Chondrocyte (in vitro differentiated cells): ENCODE data around the gene IDH1. TPM values are rescaled to one million over a fixed set of nuclear protein-coding genes. Genes with fewer than 3 reads are reported as not detected.

Experiments used
- DNase-seq: peaks from one replicate; pipeline ENCODE4 v3.0.0; 2021; ENCODE audit warnings: mixed read lengths, low spot score
- H3K27ac Mint-ChIP-seq: one replicate; pipeline ENCODE4 v1.8.0; 2021; ENCODE audit warnings: mild to moderate bottlenecking, moderate library complexity, mixed read lengths; ENCODE audit not compliant: unreplicated experiment
- H3K27me3 Mint-ChIP-seq: 2 replicates; pipeline ENCODE4 v1.8.0; 2021; ENCODE audit warnings: low read depth, mixed read lengths
- H3K36me3 Mint-ChIP-seq: 2 replicates; pipeline ENCODE4 v1.8.0; 2021; ENCODE audit warnings: low read depth, mixed read lengths
- H3K4me1 Mint-ChIP-seq: 2 replicates; pipeline ENCODE4 v1.8.0; 2021; ENCODE audit warnings: low read depth, mild to moderate bottlenecking, mixed read lengths
- H3K4me3 Mint-ChIP-seq: one replicate; pipeline ENCODE4 v1.8.0; 2021; ENCODE audit warnings: mild to moderate bottlenecking, moderate library complexity, mixed read lengths; ENCODE audit not compliant: unreplicated experiment
- H3K9me3 Mint-ChIP-seq: 2 replicates; pipeline ENCODE4 v1.8.0; 2021; ENCODE audit warnings: low read depth, mixed read lengths
- long read RNA-seq: library from polyadenylated mRNA; stranded (forward); transcript quantifications from one replicate; pipeline ENCODE4 v2.0.0, GENCODE V29; 2021
- total RNA-seq: library from RNA; stranded (reverse); gene quantifications from 3 replicates; pipeline ENCODE4 v1.2.1, GENCODE V29; 2021
- TF ChIP-seq, protein P1 (sequence below): fragments of 200-600 bp; sonication (generic); IDR thresholded peaks from 2 replicates; pipeline ENCODE4 v1.5.0; 2021; ENCODE audit warnings: antibody characterized with exemption, mild to moderate bottlenecking, moderate library complexity

IDH1 gene
- total RNA-seq: 68.5 to 78.2 TPM (median 75.9 TPM) in 3 replicates
- long read RNA-seq, transcript IDH1-205 (10 exons, 2,298 nt): minor isoform, 11 of 224 reads
- long read RNA-seq, transcript IDH1-201 (10 exons, 2,382 nt): major isoform, 193 of 224 reads
- long read RNA-seq, partial matches to known transcripts: 3 of 224 reads
- long read RNA-seq, other reads (novel, unspliced or antisense): 13 of 224 reads

DNA sequence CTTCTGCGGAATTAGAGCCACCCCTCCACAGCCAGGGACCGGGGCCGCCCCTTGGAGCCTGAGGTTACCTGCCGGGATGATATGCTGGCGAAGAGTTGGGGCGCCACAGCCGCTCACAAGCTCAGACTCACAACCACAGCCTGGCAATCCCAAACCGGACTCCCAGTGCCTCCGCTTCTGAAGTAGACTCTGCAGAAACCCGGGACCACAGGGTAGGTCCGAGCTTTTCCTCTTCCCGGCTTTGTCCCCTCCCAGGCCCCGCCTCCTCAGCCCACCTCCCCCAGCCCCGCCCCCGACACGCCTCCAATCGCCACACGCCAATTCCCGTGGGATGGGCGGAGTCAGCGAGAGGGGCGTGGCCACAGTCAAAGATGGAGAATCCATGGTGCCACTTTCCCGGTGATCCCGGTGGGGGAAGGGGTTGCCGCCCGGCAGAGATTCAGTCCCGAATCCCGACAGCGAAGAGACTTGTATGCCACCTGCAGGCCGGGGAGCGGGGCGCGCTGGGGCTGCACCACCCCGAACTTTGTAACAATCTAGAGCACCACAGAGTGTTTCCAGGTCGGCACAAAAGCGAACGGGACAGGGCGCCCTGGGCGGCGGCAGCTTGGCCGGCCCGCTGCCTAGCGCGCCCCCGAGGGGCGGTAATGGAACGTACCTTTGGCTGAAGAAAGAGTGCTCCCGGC, at the start of gene IDH1:
Gene IDH1 (minus strand): TSS at position 201 of the 686 bp plus-strand sequence. CDS start 3,520 bp downstream, outside the sequence.
- no peaks in the 10 kb centered on the region for H3K27me3 Mint-ChIP-seq
- H3K36me3 Mint-ChIP-seq: peaks cover 6% of the 10 kb centered on the region
- peak within 1 kb of the TSS; percentile 95 for H3K27ac Mint-ChIP-seq
- TF ChIP-seq, protein P1, sequence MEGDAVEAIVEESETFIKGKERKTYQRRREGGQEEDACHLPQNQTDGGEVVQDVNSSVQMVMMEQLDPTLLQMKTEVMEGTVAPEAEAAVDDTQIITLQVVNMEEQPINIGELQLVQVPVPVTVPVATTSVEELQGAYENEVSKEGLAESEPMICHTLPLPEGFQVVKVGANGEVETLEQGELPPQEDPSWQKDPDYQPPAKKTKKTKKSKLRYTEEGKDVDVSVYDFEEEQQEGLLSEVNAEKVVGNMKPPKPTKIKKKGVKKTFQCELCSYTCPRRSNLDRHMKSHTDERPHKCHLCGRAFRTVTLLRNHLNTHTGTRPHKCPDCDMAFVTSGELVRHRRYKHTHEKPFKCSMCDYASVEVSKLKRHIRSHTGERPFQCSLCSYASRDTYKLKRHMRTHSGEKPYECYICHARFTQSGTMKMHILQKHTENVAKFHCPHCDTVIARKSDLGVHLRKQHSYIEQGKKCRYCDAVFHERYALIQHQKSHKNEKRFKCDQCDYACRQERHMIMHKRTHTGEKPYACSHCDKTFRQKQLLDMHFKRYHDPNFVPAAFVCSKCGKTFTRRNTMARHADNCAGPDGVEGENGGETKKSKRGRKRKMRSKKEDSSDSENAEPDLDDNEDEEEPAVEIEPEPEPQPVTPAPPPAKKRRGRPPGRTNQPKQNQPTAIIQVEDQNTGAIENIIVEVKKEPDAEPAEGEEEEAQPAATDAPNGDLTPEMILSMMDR: peak; percentile 79
- H3K4me3 Mint-ChIP-seq: peak within 1 kb of the TSS; percentile 95
- DNase-seq: peak; percentile 97
- H3K9me3 Mint-ChIP-seq: no peaks in the 10 kb centered on the region
- peaks cover 24% of the 10 kb centered on the region for H3K4me1 Mint-ChIP-seq

DNA sequence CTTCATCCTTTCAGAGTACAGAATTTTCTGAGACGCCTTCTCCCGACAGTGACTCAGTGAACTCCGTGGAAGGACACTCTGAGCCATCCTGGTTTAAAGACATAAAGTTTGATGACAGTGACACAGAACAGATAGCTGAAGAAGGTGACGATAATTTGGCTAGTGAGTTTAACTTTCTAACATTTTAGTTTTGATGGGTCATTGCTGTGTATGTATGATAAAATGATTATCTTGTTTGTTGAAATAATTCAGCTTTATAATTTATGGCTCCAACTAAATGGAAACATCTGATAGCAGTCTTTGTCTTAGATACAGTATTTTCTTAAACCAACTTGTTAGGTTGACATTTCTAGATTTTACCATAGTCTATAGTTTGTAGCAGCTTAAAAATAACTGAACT, 49.3 kb upstream of the IDH1 start:
- DNase-seq: no peak
- no peaks in the 10 kb centered on the region for H3K27me3 Mint-ChIP-seq
- TF ChIP-seq, protein P1: no peak
- H3K36me3 Mint-ChIP-seq: peaks cover 30% of the 10 kb centered on the region
- peaks cover 7% of the 10 kb centered on the region for H3K4me1 Mint-ChIP-seq
- H3K27ac Mint-ChIP-seq: no peak overlapping the region
- no peak overlapping the region for H3K4me3 Mint-ChIP-seq
- no peaks in the 10 kb centered on the region for H3K9me3 Mint-ChIP-seq

DNA sequence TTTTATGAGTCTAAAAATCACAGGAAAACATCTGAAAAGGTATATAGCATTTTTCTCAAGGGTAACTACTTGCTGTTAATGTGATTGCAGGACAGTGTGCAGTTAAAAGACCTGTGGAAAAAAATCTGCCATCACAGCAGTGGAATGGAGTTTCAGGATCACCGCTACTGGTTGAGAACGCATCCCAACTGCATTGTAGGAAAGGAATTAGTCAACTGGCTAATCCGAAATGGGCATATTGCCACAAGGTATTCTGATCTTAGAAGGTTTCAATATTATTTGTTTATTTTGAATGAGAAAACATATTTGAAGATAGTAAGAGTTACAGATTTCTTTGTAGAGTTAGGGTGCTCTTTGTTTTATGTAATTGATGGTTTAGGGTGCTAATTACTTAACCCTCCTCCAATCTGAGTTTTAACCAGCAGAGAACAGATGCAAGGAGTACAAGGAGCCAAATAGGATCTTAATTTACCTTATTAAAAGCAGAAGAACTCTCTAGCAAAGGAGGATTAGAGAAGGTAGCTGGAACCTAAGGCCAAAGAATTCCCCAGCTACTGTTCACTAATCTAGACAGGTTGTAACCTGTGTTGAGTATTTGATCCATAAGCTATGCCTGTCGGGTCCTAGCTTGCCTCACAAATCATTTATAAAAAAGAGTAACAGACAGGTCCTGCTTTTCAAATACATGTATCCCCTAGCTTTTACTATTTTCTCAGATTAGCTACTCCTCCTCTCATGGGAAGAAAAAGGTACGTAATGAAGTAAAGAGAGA, 46.2 kb upstream of the IDH1 start:
- no peak for DNase-seq
- peaks cover 27% of the 10 kb centered on the region for H3K36me3 Mint-ChIP-seq
- TF ChIP-seq, protein P1: no peak
- H3K4me3 Mint-ChIP-seq: no peak overlapping the region
- no peaks in the 10 kb centered on the region for H3K9me3 Mint-ChIP-seq
- H3K27ac Mint-ChIP-seq: no peak overlapping the region
- H3K27me3 Mint-ChIP-seq: no peaks in the 10 kb centered on the region
- H3K4me1 Mint-ChIP-seq: peaks cover 5% of the 10 kb centered on the region

DNA sequence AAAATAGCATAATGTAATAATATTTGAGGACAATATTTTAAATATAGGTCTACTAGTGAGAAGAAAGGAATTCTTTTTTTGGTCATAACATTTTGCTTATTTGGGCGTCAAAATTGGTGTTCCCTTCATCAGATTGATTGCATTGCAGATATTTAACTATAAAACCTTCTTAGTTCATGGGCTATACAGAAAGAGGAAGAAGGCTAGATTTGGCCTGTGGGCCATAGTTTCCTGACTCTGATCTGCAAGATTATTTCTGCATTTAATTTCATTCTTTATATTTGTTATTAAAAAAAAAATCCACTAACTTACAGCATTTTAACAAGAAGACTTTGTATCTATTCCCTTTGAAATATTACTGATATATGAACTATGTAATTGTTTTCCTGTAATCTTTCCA, 43.1 kb upstream of the IDH1 start:
- Mint-ChIP-seq H3K27me3 (no peaks in the 10 kb centered on the region), H3K36me3 (peaks cover 32% of the 10 kb centered on the region), H3K4me3 (no peak overlapping the region), H3K4me1 (peaks cover 4% of the 10 kb centered on the region), H3K27ac (no peak overlapping the region), H3K9me3 (no peaks in the 10 kb centered on the region)
- TF ChIP-seq, protein P1: no peak
- DNase-seq: no peak

DNA sequence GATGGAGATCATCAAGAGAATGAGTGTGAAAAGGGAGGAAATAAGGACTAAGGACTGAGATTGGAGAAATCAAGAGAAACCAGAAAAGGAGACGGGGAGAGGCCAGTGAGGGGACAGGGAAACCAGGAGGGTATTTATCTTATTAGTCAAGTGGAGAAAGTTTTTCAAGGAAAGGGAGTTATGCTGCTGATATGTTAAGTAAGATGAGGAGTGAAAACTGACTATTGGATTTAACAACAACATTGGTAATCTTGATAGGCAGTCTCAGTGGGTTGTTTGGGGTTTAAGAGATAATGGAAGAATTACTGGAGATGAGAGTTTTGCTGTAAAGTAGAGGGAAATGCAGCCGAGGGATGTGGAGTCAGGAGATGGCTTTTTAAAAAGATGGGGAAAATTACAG, 41.7 kb upstream of the IDH1 start:
- no peak for DNase-seq
- Mint-ChIP-seq H3K27me3 (no peaks in the 10 kb centered on the region), H3K4me1 (peaks cover 9% of the 10 kb centered on the region), H3K36me3 (peaks cover 35% of the 10 kb centered on the region), H3K9me3 (no peaks in the 10 kb centered on the region), H3K4me3 (no peak overlapping the region), H3K27ac (peak overlapping the region; percentile 3)
- TF ChIP-seq, protein P1: no peak
